ENCODE results near the gene RNU5B-1.
"Not testable (repeated sequence)": the region's sequence is repeated elsewhere in the genome, so short reads cannot be mapped to it uniquely, and the experiment has no call there.

Gene RNU5B-1

DNA sequence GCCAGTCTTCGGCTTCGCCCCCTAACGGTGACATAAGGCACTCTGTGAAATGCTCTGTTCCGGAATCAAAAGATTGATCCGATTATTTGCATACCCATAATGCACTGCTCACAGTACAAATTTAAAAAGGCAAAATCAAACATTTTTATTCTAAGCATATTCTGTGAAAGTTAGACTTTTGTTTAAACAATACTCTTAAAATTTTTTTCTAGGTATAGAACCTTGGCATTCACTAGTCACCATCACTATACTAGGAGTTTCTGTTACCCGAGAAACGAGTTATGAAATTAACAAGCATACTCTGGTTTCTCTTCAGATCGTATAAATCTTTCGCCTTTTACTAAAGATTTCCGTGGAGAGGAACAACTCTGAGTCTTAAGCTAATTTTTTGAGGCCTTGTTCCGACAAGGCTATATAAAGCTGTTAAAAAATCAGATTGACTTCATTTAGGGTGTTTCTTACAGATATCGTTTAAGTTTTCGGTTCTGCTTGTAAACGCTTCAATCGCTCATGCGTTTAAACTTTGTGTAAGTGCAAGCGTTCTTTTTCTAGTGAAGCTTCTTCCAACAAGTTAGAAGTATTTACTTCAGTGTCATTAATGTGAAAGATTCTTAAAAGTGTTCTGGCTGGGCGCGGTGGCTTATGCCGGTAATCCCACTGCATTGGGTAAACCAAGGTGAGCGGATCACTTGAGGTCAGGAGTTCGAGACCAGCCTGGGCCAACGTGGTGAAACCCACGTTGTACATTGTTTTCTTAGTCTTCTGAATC lies at the start of gene RNU5B-1:
TSS of gene RNU5B-1 (plus strand) at position 297 of the 769 bp plus-strand sequence.
- DNase-seq (ENCODE audit: low read depth in 2 of 2) = peak; percentile 46 to 57

DNA sequence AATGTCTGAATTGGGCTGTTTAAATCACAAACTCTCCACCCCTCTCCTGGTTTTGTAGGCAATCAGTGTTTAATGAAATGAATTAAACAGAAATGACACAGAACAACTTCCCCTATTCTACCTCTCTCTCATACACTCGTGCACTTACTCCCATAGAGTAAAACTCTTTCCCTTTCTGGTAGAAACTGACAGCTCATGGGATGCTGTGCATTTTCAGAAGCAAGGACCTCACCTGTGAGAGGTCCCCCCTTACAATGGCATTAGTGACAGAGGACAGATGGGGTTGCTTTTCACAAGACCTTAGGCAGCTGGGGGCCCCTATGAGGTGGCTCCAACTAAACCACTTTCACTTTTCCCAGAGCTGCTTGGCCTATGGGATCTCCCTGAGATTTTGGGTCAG lies 49.7 kb upstream of the RNU5B-1 start:
- DNase-seq (ENCODE audit: low read depth in 2 of 2) = no peak

DNA sequence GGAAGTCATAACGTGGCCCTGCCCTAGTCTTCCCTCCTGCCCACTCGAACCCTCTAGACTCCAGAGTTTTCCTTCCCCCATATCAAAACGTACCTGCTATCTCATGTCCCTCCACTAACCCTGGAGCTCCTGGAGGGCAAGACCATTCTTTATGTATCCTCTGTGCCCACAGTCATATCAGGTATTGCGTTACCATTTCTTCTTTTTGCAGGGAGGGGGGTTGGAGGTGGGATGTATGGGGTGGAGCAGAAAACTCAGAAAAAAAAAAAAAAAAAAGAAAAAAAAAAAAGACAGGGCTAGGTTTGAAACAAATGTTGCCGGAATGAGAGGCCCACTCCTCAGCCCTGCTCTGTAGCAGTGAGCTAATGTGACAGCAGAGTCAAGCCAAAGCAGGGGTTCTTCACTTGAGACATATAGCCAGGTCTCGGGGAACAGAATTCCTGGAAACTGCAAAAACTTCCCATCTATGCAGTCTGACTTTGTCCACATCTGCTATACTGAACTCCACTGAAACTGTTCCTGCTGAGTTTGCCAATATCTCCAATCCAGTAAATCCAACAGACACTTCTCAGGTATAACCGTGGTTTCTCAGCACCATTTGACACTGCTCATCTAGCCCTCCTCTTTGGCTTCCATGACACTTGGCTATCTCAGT lies 48.9 kb upstream of the RNU5B-1 start:
- no peak for DNase-seq (ENCODE audit: low read depth in 2 of 2)

DNA sequence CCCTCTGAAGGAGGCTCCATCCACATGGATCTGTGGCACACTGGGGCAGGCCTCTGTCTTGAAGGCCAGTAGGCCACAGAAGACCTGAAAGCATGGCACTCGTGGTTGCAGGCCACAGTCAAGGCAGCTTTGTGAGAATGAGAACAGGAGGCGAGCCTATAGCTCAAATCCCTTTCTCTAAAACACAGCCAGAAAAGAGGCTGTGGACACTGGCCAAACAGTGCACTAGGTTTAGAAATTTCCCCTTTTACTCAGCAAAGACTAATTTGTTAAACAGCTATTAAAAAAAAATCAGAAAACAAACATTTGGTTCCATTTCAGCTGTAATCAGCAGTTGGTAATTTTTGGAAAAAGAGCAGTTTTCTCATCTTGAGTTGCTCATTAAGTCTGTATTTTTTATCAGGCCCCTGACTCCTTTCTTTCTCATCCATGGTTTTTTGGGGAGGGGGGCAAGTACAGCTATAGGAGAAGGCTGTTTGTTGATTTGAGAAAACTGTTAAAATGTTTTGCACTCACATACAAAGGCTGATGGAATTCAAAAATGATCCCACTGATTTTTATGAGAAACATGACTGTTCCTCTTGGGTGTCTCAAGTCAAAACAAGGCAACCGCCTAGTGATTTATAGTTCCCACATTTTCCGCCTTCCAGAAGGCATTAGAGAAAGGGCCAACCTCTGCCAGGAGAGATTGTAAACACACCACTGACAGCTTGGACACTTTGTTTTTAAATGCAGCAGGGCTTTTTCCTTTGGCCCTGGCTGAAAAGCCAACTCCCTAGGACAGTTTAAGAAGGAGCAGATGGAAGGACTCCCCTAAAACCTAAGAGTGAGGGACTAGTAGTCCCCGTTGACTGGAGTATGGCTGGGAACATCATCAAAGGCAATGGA lies 45.9 kb upstream of the RNU5B-1 start:
- no peak for DNase-seq (ENCODE audit: low read depth in 2 of 2)

DNA sequence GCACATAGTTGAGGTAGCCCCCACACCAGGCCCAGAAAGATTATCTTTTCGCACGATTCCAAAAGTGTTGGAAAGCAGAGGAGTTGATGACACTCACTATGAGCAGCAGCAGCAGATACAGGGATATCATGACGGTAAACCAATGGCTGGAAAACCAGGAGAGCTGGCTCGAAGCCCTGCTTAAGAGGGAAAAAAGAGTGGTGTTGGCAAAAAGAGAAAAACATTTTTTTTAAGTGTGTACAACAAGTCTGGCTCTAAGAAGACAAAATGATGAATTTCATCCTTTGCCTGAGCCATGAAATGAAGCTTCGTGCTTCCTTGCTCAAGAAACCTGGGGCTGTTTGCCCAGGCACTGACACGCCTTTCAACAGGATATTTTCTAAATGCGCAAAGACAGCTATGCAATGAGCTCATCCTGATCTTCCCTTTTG lies 45.1 kb upstream of the RNU5B-1 start:
- no peak for DNase-seq (ENCODE audit: low read depth in 2 of 2)

DNA sequence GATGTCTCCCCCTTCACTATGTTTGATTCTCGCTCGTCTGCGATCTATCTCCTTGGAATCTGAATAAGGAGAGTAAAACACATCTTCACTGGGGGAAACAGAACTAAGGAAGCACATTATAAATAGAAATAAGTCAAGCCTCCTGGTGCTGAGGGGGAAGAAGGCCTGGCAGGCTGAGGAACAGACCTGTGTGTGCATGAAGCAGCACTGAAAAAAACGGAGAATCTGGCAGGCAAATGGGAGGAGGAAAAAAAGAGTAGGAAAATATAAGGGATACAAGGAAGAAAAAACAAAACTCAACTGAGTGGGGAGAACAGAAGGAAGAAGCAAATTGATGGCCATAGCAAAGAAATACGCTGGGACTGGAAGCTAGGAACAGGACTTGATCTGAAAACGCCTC lies 43.5 kb upstream of the RNU5B-1 start:
- no peak for DNase-seq (ENCODE audit: low read depth in 2 of 2)

DNA sequence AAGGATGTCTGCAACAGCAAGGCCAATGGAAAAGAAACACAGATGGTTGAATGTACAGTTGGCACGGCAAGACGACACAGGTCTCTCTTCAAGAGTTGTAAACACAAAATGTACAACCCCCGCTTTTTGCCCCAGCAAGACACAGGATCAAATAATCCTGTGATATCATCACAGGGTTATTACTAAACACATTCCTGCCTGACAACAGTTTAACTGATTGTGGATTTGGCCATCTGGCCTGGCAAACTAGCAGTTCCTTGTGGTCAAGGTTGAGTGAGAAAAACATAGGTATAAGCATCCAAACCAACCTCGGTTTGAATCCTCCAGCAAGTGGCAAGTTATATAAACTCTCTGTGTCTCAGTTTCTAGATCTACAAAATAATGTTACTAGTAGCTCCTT lies 41.2 kb upstream of the RNU5B-1 start:
- no peak for DNase-seq (ENCODE audit: low read depth in 2 of 2)

DNA sequence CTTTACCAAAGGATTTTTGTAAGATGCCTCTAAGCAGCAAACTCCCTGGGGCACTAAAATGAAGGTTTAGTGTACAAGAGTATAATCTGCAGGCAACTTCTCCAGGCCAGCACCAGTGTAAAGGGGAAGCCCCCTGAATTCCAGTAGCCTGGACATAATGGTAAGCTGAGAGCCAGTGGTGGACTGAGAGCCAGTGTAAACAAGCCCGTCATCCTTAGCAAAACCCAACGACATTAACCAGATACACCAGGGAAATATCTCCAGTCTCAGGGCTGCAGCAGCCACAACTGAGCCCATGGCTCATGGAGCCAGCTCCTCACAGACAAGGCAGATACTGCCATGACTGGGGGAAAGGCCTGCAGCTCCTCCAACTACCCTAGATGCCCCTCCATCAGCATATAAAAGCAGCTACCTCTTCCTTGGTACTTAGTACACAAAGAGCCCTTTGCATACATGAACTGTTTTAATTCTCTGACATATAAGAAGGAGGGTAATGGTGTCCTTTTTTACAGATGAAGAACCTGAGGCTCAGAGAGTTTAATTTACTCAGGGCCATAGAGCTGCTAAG lies 39.5 kb upstream of the RNU5B-1 start:
- DNase-seq (ENCODE audit: low read depth in 2 of 2) = no peak

DNA sequence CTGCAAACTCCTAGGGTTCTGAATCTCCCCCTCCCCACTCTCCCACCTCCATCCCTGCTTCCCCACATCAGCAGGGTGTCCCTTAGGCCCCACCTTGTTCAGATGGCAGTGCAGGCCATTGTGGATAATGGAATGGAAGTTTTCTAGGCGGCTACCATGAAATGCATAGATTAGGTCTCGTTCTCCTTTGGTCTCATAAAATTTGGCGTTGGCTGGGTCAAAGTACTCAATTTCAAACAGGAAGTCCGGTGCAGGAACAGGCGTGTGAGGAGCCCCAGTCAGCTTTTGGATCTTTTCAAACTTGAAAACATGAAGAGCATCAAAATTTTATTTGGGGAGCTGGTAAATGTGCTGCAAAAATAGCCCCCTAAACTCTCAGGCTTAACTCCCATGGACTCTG lies 38.0 kb upstream of the RNU5B-1 start:
- no peak for DNase-seq (ENCODE audit: low read depth in 2 of 2)

DNA sequence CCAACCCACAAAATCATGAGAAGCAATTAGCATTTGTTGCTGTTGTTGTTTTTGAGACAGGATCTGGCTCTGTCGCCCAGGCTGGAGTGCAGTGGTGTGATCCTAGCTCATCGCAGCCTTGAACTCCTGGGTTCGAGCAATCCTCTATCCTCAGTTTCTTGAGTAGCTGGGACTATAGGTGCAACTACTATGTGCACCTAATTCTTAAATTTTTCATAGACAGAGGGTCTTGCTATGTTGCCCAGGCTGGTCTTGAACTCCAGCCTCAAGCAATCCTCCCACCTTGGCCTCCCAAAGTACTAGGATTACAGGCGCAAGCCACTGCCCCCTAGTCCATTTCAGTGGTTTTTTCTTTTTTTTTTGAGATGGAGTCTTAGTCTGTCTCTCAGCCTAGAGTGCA lies 36.1 kb upstream of the RNU5B-1 start:
- DNase-seq (ENCODE audit: low read depth in 2 of 2) = no peak

DNA sequence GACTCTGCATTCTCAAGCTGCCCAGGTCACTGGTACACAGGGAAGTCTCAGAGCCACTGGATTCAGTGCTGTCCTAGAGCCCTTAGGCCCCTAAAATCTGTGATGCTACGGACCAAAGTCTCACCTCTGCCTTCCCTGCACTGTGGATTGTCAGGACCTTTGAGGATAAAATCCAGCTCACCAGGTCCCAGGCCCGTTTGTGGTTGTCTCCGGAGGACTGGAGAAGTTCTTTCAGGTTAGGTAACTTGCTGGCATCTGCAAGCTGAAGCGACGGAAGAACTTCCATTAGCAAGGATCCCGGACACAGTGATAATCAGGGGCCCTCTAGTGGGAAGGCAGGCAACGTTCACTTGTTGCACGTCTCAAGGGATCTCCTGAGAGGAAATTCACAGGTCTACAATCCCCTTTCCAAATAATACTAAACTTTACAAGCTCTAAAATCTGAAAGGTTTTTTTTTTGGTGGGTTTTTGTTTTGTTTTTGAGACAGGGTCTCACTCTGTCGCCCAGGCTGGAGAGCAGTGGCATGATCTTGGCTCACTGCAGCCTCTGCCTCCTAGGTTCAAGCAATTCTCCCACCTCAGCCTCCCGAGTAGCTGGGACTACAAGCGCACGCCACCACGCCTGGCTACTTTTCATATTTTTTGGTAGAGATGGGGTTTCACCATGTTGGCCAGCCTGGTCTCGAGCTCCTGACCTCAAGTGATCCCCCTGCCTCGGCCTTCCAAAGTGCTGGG lies 33.5 kb upstream of the RNU5B-1 start:
- not testable (repeated sequence) for DNase-seq (ENCODE audit: low read depth in 2 of 2)

DNA sequence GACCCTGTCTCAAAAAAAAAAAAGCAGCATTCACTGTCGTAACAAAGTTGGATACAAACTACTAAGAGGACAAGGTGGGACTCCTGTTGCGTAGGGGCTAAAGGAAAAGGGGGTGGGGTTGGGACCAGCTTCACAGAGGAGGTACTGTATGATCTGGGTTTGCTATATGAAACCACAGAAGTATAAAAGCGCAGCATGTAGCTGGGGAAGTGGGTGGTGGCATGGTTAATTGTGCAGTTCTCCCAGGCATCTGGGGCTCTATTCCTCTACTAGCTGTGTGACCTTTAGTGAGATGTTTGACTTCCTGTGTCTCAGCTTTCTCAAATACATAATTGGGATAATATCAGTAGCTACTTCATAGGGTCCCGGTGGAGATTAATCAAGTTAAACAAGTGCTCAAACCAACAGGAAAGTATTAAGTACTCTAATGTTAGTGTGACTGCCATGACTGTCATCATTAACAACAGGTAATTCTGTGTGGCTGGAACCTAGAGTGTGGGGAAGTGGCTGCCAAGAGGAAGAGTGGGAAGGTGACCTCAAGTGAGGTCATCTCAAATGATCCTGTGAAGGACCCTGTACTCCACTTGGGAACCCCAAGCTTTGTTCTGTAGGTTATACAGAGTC lies 29.3 kb upstream of the RNU5B-1 start:
- no peak for DNase-seq (ENCODE audit: low read depth in 2 of 2)

DNA sequence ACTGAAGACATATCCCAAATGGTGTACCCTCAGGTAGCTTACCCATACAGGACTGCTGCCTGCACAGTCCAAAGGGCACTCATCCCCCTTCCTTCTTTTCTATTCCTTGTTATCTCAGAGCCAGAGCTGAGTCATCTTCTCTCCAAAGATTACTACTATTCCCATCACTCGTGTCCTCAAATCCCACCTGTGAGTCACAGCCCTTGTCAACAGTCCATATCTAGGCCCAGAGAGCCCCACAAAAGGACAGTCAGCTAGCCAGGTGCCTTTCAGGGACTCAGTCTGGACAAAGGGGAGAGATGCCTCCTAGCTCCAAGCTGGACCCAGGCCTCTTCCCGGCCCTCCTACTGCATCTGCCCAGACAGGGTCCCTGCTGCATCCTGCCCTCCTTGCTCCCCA lies 28.8 kb upstream of the RNU5B-1 start:
- DNase-seq (ENCODE audit: low read depth in 2 of 2) = no peak

DNA sequence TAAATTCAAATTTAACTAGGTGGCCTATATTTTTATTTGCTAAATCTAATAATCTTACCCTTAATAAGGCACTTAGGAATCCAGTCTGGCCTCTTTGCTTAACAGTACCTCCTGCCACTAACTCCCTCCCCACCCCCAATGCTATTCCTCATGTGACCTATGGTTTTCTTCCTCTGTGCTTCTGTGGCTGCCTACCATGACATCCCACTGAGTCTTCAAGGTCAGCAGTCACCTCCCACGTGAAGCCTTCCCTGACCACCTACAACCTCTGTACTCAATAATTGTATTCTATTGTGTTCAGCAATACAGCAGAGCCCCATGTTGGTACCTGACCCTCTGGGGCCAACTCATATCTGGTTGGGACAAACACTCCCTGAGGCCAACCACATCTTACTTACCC lies 27.5 kb upstream of the RNU5B-1 start:
- no peak for DNase-seq (ENCODE audit: low read depth in 2 of 2)

DNA sequence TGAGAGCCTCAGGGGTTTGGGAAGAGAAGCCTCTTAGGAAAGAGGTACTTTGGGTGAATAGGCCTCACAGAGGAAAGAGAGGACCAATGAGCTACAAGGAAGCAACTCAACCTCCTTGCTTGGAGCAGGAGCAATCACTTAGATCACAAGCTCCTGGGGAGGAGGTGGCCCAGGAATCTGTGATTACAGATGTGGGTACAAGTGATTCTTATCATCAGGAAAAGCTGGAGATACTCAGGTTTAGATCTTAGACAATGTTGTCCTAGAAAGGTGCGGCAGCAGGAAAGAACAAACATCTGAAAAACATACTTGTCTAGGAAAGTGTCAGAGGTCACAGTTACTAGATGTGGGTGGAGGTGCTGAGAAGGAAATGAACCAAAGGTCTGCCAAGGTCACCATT lies 26.0 kb upstream of the RNU5B-1 start:
- no peak for DNase-seq (ENCODE audit: low read depth in 2 of 2)

DNA sequence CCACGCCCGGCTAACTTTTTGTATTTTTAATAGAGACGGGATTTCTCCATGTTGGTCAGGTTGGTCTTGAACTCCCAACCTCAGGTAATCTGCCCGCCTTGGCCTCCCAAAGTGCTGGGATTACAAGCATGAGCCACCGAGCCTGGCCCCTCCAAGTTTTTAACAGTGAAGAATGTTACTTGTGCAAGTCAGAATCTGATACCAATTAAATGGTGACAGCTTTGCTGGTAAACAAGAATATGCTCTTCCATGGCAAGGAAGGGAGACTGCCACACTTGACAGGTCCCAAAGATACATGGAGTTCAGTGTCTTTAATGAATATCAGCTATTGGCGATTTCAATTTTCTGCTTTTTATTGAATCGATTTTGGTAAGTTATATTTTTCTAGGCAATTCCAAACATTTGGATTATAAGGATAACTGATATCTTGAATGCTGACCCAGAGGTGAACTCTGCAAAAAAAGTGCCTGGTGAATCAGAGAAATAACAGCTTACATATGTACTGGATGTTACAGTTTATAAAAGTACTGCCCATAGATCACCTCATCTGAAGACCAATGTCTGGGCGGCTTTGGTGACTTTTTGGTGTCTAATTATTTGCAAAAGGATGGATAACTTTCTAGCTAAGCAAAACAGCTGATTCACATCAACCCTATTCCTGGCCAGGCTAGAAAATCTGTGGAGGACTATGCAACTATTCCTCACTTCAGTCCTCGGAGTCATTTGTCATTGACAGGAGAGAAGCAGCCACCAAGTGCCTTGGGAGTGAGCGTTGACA lies 19.0 kb upstream of the RNU5B-1 start:
- no peak for DNase-seq (ENCODE audit: low read depth in 2 of 2)

DNA sequence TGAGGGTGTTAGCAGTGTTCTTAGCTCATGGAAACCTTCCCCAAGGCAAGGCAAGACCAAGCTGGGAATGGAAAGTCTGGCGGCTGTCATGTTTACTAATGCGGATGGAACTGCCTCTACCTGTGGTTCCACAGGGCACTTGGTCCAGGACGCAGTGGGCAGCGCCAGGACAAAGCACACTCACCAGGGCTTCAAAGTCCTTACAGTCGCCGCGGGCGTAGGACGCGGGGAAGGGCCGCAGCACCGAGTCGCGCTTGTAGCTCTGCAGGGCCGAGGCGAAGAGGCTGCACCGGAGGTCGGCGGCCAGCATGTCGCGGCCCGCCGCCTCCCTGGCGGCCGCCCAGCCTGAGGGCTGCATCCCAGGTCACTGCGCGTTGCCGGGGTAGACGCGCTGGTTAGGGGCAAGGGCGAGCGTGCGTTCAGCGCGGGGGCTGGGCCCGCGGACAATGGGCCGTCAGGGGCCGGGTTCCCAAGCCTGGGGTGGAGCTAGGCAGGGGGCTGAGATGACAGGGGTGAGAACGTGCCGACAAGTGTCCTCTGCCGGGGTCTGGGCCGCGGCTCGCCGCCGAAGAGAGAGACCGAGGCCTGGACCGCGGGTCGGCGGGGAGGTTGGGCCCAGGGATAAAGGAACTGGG lies 18.3 kb upstream of the RNU5B-1 start:
- DNase-seq (ENCODE audit: low read depth in 2 of 2) = no peak

DNA sequence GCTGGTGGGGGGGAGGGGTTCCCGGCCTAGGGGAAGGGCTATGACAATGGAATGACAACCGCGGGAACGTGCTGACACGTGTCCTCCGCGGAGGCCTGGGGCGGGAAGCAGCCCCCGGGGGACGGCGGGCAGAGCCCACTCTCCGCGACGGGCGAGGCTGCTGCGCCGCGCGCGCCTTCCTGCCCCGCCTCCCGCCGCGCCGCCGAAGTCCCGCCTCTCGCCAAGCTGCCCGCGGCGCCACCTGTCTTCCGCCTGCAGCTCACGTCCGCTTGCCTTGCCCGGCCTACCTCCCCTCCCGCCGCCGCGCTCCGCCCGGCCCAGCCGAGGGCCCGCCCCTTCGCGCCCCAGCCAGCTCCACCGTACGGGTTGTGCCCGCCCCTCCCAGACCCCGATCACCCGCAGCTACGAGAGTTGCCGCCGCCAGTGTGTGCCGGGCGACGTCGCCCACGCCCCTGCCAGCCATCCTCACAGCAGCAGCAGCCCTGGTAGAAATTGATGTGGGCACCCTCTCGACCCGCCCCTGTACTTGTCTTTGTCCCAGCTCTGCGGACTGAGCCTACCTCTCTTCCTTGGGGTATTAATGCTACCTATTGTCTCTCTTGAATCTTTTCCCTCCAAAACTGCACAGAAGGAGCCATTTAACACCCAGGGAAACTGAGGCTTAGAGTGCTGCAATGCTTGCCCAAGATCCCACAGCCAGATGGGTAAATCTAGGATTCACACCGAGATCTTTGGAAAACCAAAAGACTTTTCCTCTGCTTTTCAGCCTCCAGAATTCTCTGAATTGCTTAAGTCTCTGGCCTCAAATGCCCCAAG lies 17.6 kb upstream of the RNU5B-1 start, which contains the start of gene PARP16:
TSS of gene PARP16 (minus strand) at position 180 of the 816 bp plus-strand sequence. CDS start 457 bp downstream, outside the sequence.
- DNase-seq (ENCODE audit: low read depth in 2 of 2) = peak; percentile 80 to 90

DNA sequence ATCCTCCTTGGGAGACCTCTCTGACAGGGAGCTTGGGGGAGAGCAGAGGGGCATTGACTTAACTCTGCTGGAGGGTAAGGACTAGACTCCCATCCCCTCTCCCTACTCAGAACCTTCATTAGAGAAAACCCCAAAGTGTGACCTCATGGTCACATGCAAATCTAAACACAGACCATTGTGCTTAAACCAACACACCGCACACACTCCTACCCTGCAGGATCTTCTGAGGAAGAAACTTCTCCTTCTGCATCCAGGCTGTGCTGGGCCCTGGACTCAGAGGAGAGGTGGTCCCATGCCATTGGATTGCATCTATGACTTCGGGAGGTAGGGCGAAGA lies 17.0 kb upstream of the RNU5B-1 start:
- DNase-seq (ENCODE audit: low read depth in 2 of 2) = no peak
